Common myeloid progenitor, CD34-positive (primary cell): ENCODE results near the gene LTBP1.

Experiments
- CTCF ChIA-PET: fragments of 350-600 bp; sonication (Branson Sonifier 250); formaldehyde crosslinking; loops from one replicate; lab custom pipeline; 2021; ENCODE audit warnings: antibody characterized with exemption; lab: Charles Lee
- POLR2A ChIA-PET: fragments of 350-600 bp; sonication (Branson Sonifier 250); formaldehyde crosslinking; loops from one replicate; lab custom pipeline; 2021; ENCODE audit warnings: antibody characterized with exemption; lab: Charles Lee
- DNase-seq, 3 donors: peaks; one replicate each; pipeline versions ENCODE4 v3.0.0 to v3.0.0-alpha.2; 2013
- H3K27ac ChIP-seq, 2 experiments: 1 replicate in 1 of 2; 2 replicates in 1 of 2; pipeline ENCODE4 v1.7.0; 2013; ENCODE audit warnings: inconsistent platforms in 2 of 2, low read length in 2 of 2, mild to moderate bottlenecking in 2 of 2, low read depth in 1 of 2, moderate library complexity in 1 of 2; ENCODE audit not compliant: severe bottlenecking in 2 of 2, insufficient read depth in 1 of 2, poor library complexity in 1 of 2
- H3K27me3 ChIP-seq, 5 experiments: replicated peaks in 2 of 5; 1 replicate in 3 of 5; 2 replicates in 2 of 5; pipeline versions ENCODE4 v1.6.1 to v1.7.0; 2013; ENCODE audit warnings: low read length in 4 of 5, mild to moderate bottlenecking in 2 of 5, moderate library complexity in 2 of 5, inconsistent platforms in 1 of 5; ENCODE audit not compliant: insufficient read depth in 5 of 5, control insufficient read depth in 4 of 5
- H3K36me3 ChIP-seq, 4 experiments: 1 replicate in 2 of 4; 2 replicates in 2 of 4; pipeline versions ENCODE4 v1.6.1 to v1.7.0; 2013; ENCODE audit warnings: low read length in 3 of 4, control low read depth in 1 of 4, mild to moderate bottlenecking in 1 of 4; ENCODE audit not compliant: control insufficient read depth in 4 of 4, insufficient read depth in 4 of 4
- H3K4me1 ChIP-seq, 4 experiments: 1 replicate in 3 of 4; 2 replicates in 1 of 4; pipeline versions ENCODE4 v1.6.1 to v1.7.1; 2013; ENCODE audit warnings: low read length in 3 of 4, mild to moderate bottlenecking in 3 of 4, control low read depth in 1 of 4, inconsistent platforms in 1 of 4, moderate library complexity in 1 of 4; ENCODE audit not compliant: control insufficient read depth in 4 of 4, insufficient read depth in 4 of 4; ENCODE audit errors: control extremely low read depth in 1 of 4
- H3K4me3 ChIP-seq, 7 experiments: 1 replicate in 4 of 7; 2 replicates in 3 of 7; pipeline versions ENCODE4 v1.5.1 to v1.7.0; 2013; ENCODE audit warnings: mild to moderate bottlenecking in 7 of 7, low read length in 6 of 7, moderate library complexity in 6 of 7, inconsistent platforms in 2 of 7, low read depth in 2 of 7, control low read depth in 1 of 7; ENCODE audit not compliant: insufficient read depth in 4 of 7, control insufficient read depth in 1 of 7; ENCODE audit errors: extremely low read depth in 1 of 7
- H3K9me3 ChIP-seq, 5 experiments: 1 replicate in 4 of 5; 2 replicates in 1 of 5; pipeline versions ENCODE4 v1.6.1 to v1.7.1; 2013; ENCODE audit warnings: low read length in 4 of 5, mild to moderate bottlenecking in 2 of 5, inconsistent platforms in 1 of 5, low read depth in 1 of 5, moderate library complexity in 1 of 5; ENCODE audit not compliant: control insufficient read depth in 4 of 5, insufficient read depth in 2 of 5; ENCODE audit errors: control extremely low read depth in 1 of 5
- WGBS: methylation state at CpG from one replicate; pipeline ENCODE4 v1.1.5; 2013; ENCODE audit not compliant: insufficient coverage; 5-methylcytosine and 5-hydroxymethylcytosine counted together

Gene LTBP1

GRCh38 chr2:33273479-33273878 lies 326.7 kb downstream of the LTBP1 start:
- no peaks in the 10 kb centered on the region for H3K9me3 ChIP-seq
- no peaks in the 10 kb centered on the region for H3K4me1 ChIP-seq
- H3K27me3 ChIP-seq, result no peaks in the 10 kb centered on the region
- no peak overlapping the region for H3K4me3 ChIP-seq
- H3K27ac ChIP-seq, result no peak overlapping the region
- ChIA-PET CTCF (no interaction called here), POLR2A (no interaction called here)
- DNase-seq, result no peak
- WGBS, result no CpG with 5 or more reads among the region's 1 CpG
- no peaks in the 10 kb centered on the region for H3K36me3 ChIP-seq

GRCh38 chr2:33274524-33274923 lies 327.8 kb downstream of the LTBP1 start:
- Histone ChIP-seq H3K9me3 (no peaks in the 10 kb centered on the region), H3K27ac (no peak overlapping the region), H3K27me3 (no peaks in the 10 kb centered on the region), H3K4me1 (no peaks in the 10 kb centered on the region), H3K4me3 (no peak overlapping the region), H3K36me3 (no peaks in the 10 kb centered on the region)
- WGBS, result 100% methylated on average over 1 of the region's 5 CpGs
- ChIA-PET CTCF (no interaction called here), POLR2A (no interaction called here)
- no peak for DNase-seq

GRCh38 chr2:33275689-33276444 lies 329.1 kb downstream of the LTBP1 start:
- WGBS, result 92% methylated on average over 10 of the region's 12 CpGs
- ChIA-PET CTCF (no interaction called here), POLR2A (no interaction called here)
- Histone ChIP-seq H3K27ac (no peak overlapping the region), H3K4me1 (no peaks in the 10 kb centered on the region), H3K9me3 (no peaks in the 10 kb centered on the region), H3K36me3 (no peaks in the 10 kb centered on the region), H3K27me3 (no peaks in the 10 kb centered on the region), H3K4me3 (no peak overlapping the region)
- no peak for DNase-seq

- ChIA-PET POLR2A (no interaction called here), CTCF (interaction anchor here (1.1 to 1.5 kb wide), 2 partner anchors 94 to 95 kb away, joined by 3 read pairs; no protein-coding TSS in a partner anchor)
- H3K36me3 ChIP-seq, result no peaks in the 10 kb centered on the region
- no peaks in the 10 kb centered on the region for H3K4me1 ChIP-seq
- H3K9me3 ChIP-seq, result no peaks in the 10 kb centered on the region
- no peak overlapping the region for H3K4me3 ChIP-seq
- DNase-seq, result no peak
- WGBS, result 99% methylated on average over 5 of the region's 5 CpGs
- no peaks in the 10 kb centered on the region for H3K27me3 ChIP-seq
- H3K27ac ChIP-seq, result no peak overlapping the region
Measured at GRCh38 chr2:33277002-33277426, 330.3 kb downstream of the LTBP1 start.

GRCh38 chr2:33278245-33278943 lies 331.6 kb downstream of the LTBP1 start:
- WGBS, result 100% methylated on average over 4 of the region's 9 CpGs
- ChIA-PET CTCF (no interaction called here), POLR2A (no interaction called here)
- no peaks in the 10 kb centered on the region for H3K36me3 ChIP-seq
- H3K9me3 ChIP-seq, result no peaks in the 10 kb centered on the region
- no peak for DNase-seq
- no peaks in the 10 kb centered on the region for H3K4me1 ChIP-seq
- H3K27ac ChIP-seq, result no peak overlapping the region
- H3K27me3 ChIP-seq, result no peaks in the 10 kb centered on the region
- H3K4me3 ChIP-seq, result no peak overlapping the region

GRCh38 chr2:33284287-33284686 lies 337.5 kb downstream of the LTBP1 start:
- POLR2A ChIA-PET, result no interaction called here
- 100% methylated on average over 6 of the region's 7 CpGs for WGBS
- CTCF ChIA-PET, result no interaction called here

GRCh38 chr2:33287507-33288005 lies 340.8 kb downstream of the LTBP1 start:
- WGBS, result 100% methylated on average over 1 of the region's 2 CpGs
- H3K9me3 ChIP-seq, result no peaks in the 10 kb centered on the region

More at GRCh38 chr2:33284287-33284686, 337.5 kb downstream of the LTBP1 start:
- H3K36me3 ChIP-seq, result no peaks in the 10 kb centered on the region
- H3K4me3 ChIP-seq, result no peak overlapping the region
- DNase-seq, result no peak
- no peaks in the 10 kb centered on the region for H3K4me1 ChIP-seq
- no peaks in the 10 kb centered on the region for H3K9me3 ChIP-seq
- no peak overlapping the region for H3K27ac ChIP-seq
- H3K27me3 ChIP-seq, result no peaks in the 10 kb centered on the region

More at GRCh38 chr2:33287507-33288005, 340.8 kb downstream of the LTBP1 start:
- ChIA-PET POLR2A (no interaction called here), CTCF (no interaction called here)
- Histone ChIP-seq H3K4me3 (no peak overlapping the region), H3K36me3 (no peaks in the 10 kb centered on the region), H3K27ac (no peak overlapping the region), H3K4me1 (no peaks in the 10 kb centered on the region), H3K27me3 (no peaks in the 10 kb centered on the region)
- no peak for DNase-seq
